ENCODE measurements around the gene PDE4C. TPM values are rescaled to one million over a fixed set of nuclear protein-coding genes. Genes with fewer than 3 reads are reported as not detected.

Gene PDE4C
- total and polyA plus RNA-seq, 2 donors (not counting 1 experiment from before 2014, with no cell fraction given) = 0.35 to 2.0 TPM

GRCh38 chr19:18219911-18220631 is 6.2 kb downstream of the PDE4C start:
- TF ChIP-seq EZH2 (IDR thresholded peaks at IDR 0.05; ENCODE audit: low read length, missing control alignments) (no peak), CTCF (conservative IDR thresholded peaks at IDR 0.05 in 1 of 2, IDR thresholded peaks at IDR 0.05 in 1 of 2; ENCODE audit: low read depth in 1 of 2, low read length in 2 of 2) (no peak)

GRCh38 chr19:18218600-18218999 is 7.6 kb downstream of the PDE4C start:
- Histone ChIP-seq H3K9ac (ENCODE audit: insufficient read depth, low read length) (no peak overlapping the region), H3K27ac (ENCODE audit: insufficient read depth, low read length) (no peak overlapping the region), H3K27me3 (ENCODE audit: control insufficient read depth, insufficient read depth, low read length) (no peaks in the 10 kb centered on the region), H3K9me3 (ENCODE audit: control insufficient read depth, insufficient read depth, low read depth, low read length) (no peaks in the 10 kb centered on the region), H3K4me2 (ENCODE audit: extremely low read depth, insufficient read depth, low read length) (no peak overlapping the region), H4K20me1 (ENCODE audit: control insufficient read depth, extremely low read depth, insufficient read depth, low read length) (no peaks in the 10 kb centered on the region), H3K79me2 (ENCODE audit: control insufficient read depth, insufficient read depth, low read length) (no peaks in the 10 kb centered on the region), H3K4me3 (replicated peaks in 1 of 4; ENCODE audit: control extremely low read depth in 1 of 4, insufficient read depth in 1 of 4, low read depth in 3 of 4, low read length in 4 of 4) (no peak overlapping the region), H2AFZ (ENCODE audit: low read length) (no peak overlapping the region), H3K4me1 (ENCODE audit: control insufficient read depth, extremely low read depth, insufficient read depth, low read length) (peaks cover 4% of the 10 kb centered on the region), H3K36me3 (ENCODE audit: control insufficient read depth, insufficient read depth, low read length) (no peaks in the 10 kb centered on the region)
- DNase-seq (ENCODE audit: low read depth in 2 of 2) = no peak
- TF ChIP-seq EZH2 (IDR thresholded peaks at IDR 0.05; ENCODE audit: low read length, missing control alignments) (no peak), CTCF (conservative IDR thresholded peaks at IDR 0.05 in 1 of 2, IDR thresholded peaks at IDR 0.05 in 1 of 2; ENCODE audit: low read depth in 1 of 2, low read length in 2 of 2) (no peak)

More at GRCh38 chr19:18219911-18220631, 6.2 kb downstream of the PDE4C start:
- peaks cover 2% of the 10 kb centered on the region for H3K4me1 ChIP-seq (ENCODE audit: control insufficient read depth, extremely low read depth, insufficient read depth, low read length)
- H3K27me3 ChIP-seq (ENCODE audit: control insufficient read depth, insufficient read depth, low read length) = no peaks in the 10 kb centered on the region
- H2AFZ ChIP-seq (ENCODE audit: low read length) = no peak overlapping the region
- H3K36me3 ChIP-seq (ENCODE audit: control insufficient read depth, insufficient read depth, low read length) = no peaks in the 10 kb centered on the region
- H3K9me3 ChIP-seq (ENCODE audit: control insufficient read depth, insufficient read depth, low read depth, low read length) = no peaks in the 10 kb centered on the region
- no peak overlapping the region for H3K9ac ChIP-seq (ENCODE audit: insufficient read depth, low read length)
- no peak overlapping the region for H3K4me3 ChIP-seq (replicated peaks in 1 of 4; ENCODE audit: control extremely low read depth in 1 of 4, insufficient read depth in 1 of 4, low read depth in 3 of 4, low read length in 4 of 4)
- H3K79me2 ChIP-seq (ENCODE audit: control insufficient read depth, insufficient read depth, low read length) = no peaks in the 10 kb centered on the region
- H3K4me2 ChIP-seq (ENCODE audit: extremely low read depth, insufficient read depth, low read length) = no peak overlapping the region
- DNase-seq (ENCODE audit: low read depth in 2 of 2) = no peak
- no peak overlapping the region for H3K27ac ChIP-seq (ENCODE audit: insufficient read depth, low read length)
- H4K20me1 ChIP-seq (ENCODE audit: control insufficient read depth, extremely low read depth, insufficient read depth, low read length) = no peaks in the 10 kb centered on the region

GRCh38 chr19:18218159-18218558 is 8.1 kb downstream of the PDE4C start:
- no peaks in the 10 kb centered on the region for H3K9me3 ChIP-seq (ENCODE audit: control insufficient read depth, insufficient read depth, low read depth, low read length)
- H3K4me2 ChIP-seq (ENCODE audit: extremely low read depth, insufficient read depth, low read length) = no peak overlapping the region
- TF ChIP-seq EZH2 (IDR thresholded peaks at IDR 0.05; ENCODE audit: low read length, missing control alignments) (no peak), CTCF (conservative IDR thresholded peaks at IDR 0.05 in 1 of 2, IDR thresholded peaks at IDR 0.05 in 1 of 2; ENCODE audit: low read depth in 1 of 2, low read length in 2 of 2) (no peak)
- no peaks in the 10 kb centered on the region for H4K20me1 ChIP-seq (ENCODE audit: control insufficient read depth, extremely low read depth, insufficient read depth, low read length)
- peaks cover 4% of the 10 kb centered on the region for H3K4me1 ChIP-seq (ENCODE audit: control insufficient read depth, extremely low read depth, insufficient read depth, low read length)
- H3K27ac ChIP-seq (ENCODE audit: insufficient read depth, low read length) = no peak overlapping the region
- no peak overlapping the region for H3K9ac ChIP-seq (ENCODE audit: insufficient read depth, low read length)
- H3K79me2 ChIP-seq (ENCODE audit: control insufficient read depth, insufficient read depth, low read length) = no peaks in the 10 kb centered on the region
- no peaks in the 10 kb centered on the region for H3K36me3 ChIP-seq (ENCODE audit: control insufficient read depth, insufficient read depth, low read length)
- no peak overlapping the region for H2AFZ ChIP-seq (ENCODE audit: low read length)
- no peak for DNase-seq (ENCODE audit: low read depth in 2 of 2)
- H3K27me3 ChIP-seq (ENCODE audit: control insufficient read depth, insufficient read depth, low read length) = no peaks in the 10 kb centered on the region
- no peak overlapping the region for H3K4me3 ChIP-seq (replicated peaks in 1 of 4; ENCODE audit: control extremely low read depth in 1 of 4, insufficient read depth in 1 of 4, low read depth in 3 of 4, low read length in 4 of 4)

Measured in fibroblast of lung (primary cell).